Measurements from ENCODE around the gene CELSR1.
"Not testable (repeated sequence)": the region's sequence is repeated elsewhere in the genome, so short reads cannot be mapped to it uniquely, and the experiment has no call there.

The CELSR1 gene

GRCh38 chr22:46415776-46416519, 121.5 kb downstream of the CELSR1 start:
- DNase-seq = no peak

DNA sequence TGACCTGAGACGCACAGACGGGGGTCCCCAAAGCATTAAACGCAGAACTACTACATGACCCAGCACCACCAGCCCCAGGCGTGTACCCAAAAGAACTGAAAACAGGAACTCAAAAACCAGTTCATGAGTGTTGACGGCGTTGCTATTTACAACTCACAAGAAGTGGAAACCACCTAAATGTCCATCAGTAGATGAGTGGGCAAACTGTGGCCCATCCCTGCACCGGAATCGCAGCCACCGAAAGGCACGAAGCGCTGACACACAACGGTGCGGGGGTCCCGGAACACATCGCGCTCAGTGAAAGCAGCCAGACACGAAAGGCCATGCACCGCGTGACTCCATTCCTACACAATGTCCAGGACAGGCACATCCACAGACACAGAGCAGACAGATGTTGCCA, 122.7 kb downstream of the CELSR1 start:
- no peak for DNase-seq

- no peak for DNase-seq
Observed at GRCh38 chr22:46413725-46414379, 123.6 kb downstream of the CELSR1 start.

GRCh38 chr22:46411347-46411746, 126.1 kb downstream of the CELSR1 start:
- no peak for DNase-seq

DNA sequence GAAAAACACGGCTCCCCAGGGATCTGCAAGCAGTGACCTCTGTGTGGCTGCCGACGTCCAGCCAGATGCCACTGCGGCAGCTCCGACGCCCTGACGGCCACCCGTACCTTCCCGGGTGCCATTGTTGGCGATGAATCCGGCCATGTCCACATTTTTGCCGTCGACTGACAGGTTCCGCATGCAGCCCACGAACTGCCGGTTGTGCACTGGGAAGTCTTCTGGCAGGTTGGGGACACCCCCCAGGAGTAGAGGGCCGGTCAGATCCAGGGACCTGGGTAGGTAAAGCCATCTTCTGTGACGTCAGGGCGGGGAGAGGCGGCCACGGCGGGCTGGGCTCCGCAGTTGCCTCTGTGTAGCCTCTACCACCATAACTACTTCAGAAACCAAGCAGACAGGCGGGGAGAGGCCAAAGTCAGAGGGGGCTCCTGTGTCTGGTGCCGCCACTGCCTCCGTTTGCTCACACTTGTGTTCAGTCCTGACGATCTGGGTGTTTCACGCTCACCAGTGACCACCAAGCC, 127.1 kb downstream of the CELSR1 start:
- DNase-seq = no peak

DNA sequence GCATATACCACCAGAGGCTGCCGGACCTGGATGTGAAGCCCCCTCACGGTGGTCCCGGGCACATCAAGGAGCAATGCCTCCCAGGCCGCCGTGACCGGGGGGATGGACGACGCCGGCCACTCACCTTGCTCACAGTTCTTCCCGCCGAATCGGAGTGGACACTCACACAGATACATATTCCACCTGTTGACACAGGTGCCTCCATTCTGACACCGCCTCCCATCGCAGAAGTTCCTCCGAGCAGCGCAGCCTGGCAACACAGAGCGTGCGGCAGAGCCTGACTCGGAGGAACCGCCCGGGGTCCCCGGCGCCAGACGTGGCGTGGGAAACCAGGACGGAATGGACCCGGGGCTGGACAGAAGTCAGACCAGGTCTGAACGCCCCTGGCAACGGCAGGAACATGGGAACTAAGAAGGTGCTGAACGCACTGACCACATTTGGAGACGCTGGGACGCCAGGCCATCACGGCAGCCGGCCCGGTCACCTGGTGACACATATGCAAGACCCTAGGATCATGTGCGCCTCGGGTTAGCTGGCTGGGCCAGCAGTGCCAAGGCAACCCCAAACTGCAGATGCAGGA, 127.7 kb downstream of the CELSR1 start:
- DNase-seq = no peak

- no peak for DNase-seq
Observed at GRCh38 chr22:46408568-46409506, 128.6 kb downstream of the CELSR1 start.

- no peak for DNase-seq
Observed at GRCh38 chr22:46407748-46408147, 129.7 kb downstream of the CELSR1 start.

- no peak for DNase-seq
Observed at GRCh38 chr22:46406791-46407190, 130.6 kb downstream of the CELSR1 start.

DNA sequence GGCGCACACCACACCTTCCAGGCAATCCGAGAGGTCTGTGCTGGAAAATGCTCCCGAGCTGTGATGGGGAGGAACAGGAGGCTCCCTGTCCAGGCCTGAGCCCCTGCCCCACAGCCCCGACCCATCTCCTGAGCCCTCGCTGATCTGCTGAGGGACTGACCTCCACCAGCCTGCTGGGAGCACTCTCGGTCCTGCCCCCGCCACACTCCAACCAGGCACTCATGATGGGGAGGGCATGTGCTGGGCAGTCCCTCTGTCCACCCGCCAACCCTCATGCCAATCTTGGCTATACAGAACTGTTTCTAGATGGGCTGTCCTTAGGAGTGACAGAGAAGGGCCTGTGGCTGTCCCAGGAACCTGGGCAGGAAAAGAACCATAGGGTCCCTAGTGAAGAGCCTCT, 131.1 kb downstream of the CELSR1 start:
- DNase-seq = no peak

- DNase-seq = no peak
Observed at GRCh38 chr22:46405901-46406300, 131.5 kb downstream of the CELSR1 start.

- not testable (repeated sequence) for DNase-seq
Observed at GRCh38 chr22:46403880-46404279, 133.5 kb downstream of the CELSR1 start.

GRCh38 chr22:46402505-46402904, 134.9 kb downstream of the CELSR1 start:
- no peak for DNase-seq

- DNase-seq = no peak
Observed at GRCh38 chr22:46401370-46401769, 136.1 kb downstream of the CELSR1 start.

GRCh38 chr22:46399251-46400024, 138.0 kb downstream of the CELSR1 start:
- no peak for DNase-seq

- no peak for DNase-seq
Observed at GRCh38 chr22:46397951-46398350, 139.5 kb downstream of the CELSR1 start.

- DNase-seq = no peak
Observed at GRCh38 chr22:46397514-46397913, 139.9 kb downstream of the CELSR1 start.

DNA sequence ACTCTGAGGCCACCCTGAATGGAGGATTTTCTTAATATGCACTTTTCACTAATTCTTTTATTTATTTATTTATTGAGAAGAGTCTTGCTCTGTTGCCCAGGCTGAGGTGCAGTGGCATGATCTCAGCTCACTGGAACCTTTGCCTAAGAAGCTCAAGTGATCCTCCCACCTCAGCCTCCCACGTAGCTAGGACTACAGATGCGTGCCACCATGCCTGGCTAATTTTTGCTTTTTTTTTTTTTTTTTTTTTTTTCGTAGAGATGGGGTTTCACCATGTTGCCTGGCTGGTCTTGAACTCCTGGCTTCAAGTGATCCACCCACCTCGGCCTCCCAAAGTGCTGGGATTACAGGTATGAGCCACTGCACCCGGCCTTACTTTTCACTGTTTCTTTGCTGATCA, 140.4 kb downstream of the CELSR1 start:
- DNase-seq = not testable (repeated sequence)

- no peak for DNase-seq
Observed at GRCh38 chr22:46395145-46395544, 142.3 kb downstream of the CELSR1 start.

- DNase-seq = no peak
Observed at GRCh38 chr22:46394622-46395021, 142.8 kb downstream of the CELSR1 start.

DNA sequence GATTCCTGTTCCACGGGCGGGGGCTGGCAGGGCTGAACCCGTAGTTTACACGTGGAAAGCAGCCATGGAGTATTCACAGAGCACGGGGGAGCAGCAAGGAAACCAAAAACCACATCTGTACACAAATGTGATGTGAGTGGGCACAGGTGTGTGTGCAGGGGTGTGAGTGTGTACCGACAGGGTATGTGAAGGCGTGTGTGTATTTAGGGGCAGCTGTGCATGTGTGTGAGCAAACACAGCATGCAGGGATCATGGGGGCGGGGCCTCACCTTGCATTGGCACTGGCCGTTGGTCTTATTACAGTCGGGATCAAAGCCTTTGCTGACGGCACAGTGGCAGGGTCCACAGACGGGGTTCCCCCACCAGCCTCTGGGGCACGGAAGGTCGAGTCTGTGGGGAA, 143.5 kb downstream of the CELSR1 start:
- DNase-seq = no peak

All from activated CD8-positive, alpha-beta memory T cell treated with anti-CD3 and anti-CD28 coated beads, Interleukin-2, amount 50 U/mL, for 4 hours (primary cell).